ENCODE data around the gene UNG. TPM values are rescaled to one million over a fixed set of nuclear protein-coding genes. Genes with fewer than 3 reads are reported as not detected.

Gene UNG
- total RNA-seq, 6 experiments from 2014 or later, result 16.3 to 42.7 (median 21.2) TPM

DNA sequence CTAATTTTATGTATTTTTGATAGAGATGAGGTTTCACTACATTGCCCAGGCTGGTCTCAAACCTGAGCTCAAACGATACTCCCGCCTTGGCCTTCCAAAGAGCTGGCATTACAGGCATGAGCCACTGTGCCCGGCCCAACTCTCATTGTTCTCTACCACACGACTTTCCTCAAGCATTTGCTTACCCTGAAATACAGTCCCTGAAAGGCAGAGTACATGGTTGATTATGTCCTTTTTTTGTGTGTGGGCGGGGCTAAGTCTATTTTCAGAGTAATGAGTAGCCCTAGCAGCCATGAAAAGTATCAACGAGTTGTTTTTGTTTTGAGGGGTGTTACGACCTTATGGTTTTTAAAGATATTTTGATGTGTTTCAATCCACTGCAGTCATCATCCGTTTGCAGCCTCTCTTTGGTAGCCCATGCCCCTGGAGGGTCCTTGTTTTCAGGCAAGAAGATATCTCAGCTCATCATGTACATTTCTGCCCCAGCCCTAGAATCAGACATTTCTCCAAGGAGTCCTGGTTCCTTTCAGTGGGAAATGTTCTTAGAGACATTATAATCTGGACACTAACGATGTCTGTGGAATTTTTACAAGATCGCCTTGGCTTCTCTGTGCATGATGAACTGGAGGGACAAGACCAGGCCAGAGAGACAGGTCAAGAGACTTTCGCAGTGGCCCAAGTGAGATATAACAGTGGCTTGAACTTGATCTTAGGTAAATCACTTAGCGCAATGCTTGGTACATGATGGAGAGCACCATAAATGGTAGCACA, 27.7 kb downstream of the UNG start:
- Histone ChIP-seq H3K9me3 (no peaks in the 10 kb centered on the region), H3K4me1 (peaks cover 0 to 45% (median 19%) of the 10 kb centered on the region in 4 donors), H3K4me3 (no peak overlapping the region), H3K27me3 (no peaks in the 10 kb centered on the region), H3K27ac (no peak overlapping the region), H3K36me3 (no peaks in the 10 kb centered on the region)
- WGBS (ENCODE audit: insufficient coverage, low coverage, low lambda C conversion rate, missing lambda C conversion rate), result 87% methylated on average over 11 of the region's 12 CpGs
- intact Hi-C loops (cut with DNase I), result no loop called here
- DNase-seq (no peak), ATAC-seq (no peak)
- TF ChIP-seq, protein P1, sequence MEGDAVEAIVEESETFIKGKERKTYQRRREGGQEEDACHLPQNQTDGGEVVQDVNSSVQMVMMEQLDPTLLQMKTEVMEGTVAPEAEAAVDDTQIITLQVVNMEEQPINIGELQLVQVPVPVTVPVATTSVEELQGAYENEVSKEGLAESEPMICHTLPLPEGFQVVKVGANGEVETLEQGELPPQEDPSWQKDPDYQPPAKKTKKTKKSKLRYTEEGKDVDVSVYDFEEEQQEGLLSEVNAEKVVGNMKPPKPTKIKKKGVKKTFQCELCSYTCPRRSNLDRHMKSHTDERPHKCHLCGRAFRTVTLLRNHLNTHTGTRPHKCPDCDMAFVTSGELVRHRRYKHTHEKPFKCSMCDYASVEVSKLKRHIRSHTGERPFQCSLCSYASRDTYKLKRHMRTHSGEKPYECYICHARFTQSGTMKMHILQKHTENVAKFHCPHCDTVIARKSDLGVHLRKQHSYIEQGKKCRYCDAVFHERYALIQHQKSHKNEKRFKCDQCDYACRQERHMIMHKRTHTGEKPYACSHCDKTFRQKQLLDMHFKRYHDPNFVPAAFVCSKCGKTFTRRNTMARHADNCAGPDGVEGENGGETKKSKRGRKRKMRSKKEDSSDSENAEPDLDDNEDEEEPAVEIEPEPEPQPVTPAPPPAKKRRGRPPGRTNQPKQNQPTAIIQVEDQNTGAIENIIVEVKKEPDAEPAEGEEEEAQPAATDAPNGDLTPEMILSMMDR (IDR thresholded peaks at IDR 0.05), result no peak
- no peak for TF ChIP-seq POLR2A (IDR thresholded peaks at IDR 0.05)

DNA sequence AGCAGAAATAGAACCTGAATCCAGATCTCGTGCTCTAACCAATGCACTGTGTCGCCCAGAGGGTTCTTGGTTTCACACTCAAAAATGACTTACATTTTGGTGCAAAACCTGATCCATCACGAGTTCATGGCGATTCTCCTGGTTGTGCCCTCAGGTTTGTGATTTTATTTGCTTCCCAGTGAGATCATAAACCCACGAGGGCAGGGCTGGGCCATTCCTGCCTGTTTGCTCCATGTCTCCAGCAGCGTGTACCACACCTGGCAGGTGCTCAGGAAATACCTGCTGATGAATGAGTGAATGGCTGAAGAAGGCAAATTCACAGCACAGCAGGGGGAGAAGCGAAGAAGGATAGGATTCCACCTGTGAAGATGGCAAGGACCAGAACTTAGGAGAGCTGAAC, 28.4 kb downstream of the UNG start:
- ATAC-seq, result no peak

DNA sequence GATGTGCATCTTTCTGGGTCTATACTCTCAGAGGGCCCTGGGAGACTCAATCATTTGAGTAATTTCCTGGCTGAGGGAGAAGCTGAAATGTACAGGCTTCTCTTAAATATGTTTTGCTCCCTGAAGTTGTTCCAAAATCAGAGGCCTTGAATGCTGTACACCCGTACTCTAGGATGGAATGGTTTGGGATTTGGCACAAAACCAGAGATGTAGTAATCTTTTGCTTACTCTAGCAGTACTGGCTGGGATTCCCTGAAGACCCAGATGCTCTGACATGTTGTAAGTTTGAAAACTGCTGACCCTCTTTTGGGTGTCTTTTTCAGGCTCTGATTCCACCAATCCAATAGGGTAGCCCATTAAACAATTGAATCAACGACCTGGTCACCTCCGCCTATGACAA, 29.4 kb downstream of the UNG start:
- no peak for DNase-seq
- ATAC-seq, result peak; percentile 29 to 50 (median 41)
- 28% methylated on average over 3 of the region's 3 CpGs for WGBS (ENCODE audit: insufficient coverage, low coverage, low lambda C conversion rate, missing lambda C conversion rate)
- intact Hi-C loops (cut with DNase I), result no loop called here
- no peak overlapping the region for H3K4me3 ChIP-seq
- peaks cover 0 to 45% (median 19%) of the 10 kb centered on the region in 4 donors for H3K4me1 ChIP-seq
- no peak for TF ChIP-seq POLR2A (IDR thresholded peaks at IDR 0.05)
- TF ChIP-seq, protein P1 (IDR thresholded peaks at IDR 0.05), result no peak
- no peaks in the 10 kb centered on the region for H3K27me3 ChIP-seq
- peak overlapping the region in 1 of 3 donors; percentile 20 for H3K27ac ChIP-seq
- H3K9me3 ChIP-seq, result no peaks in the 10 kb centered on the region
- H3K36me3 ChIP-seq, result no peaks in the 10 kb centered on the region

More for the DNA sequence above, 28.4 kb downstream of the UNG start:
- intact Hi-C loops (cut with DNase I), result no loop called here
- Histone ChIP-seq H3K9me3 (no peaks in the 10 kb centered on the region), H3K4me1 (peaks cover 0 to 47% (median 22%) of the 10 kb centered on the region in 4 donors), H3K36me3 (no peaks in the 10 kb centered on the region), H3K27me3 (no peaks in the 10 kb centered on the region), H3K4me3 (no peak overlapping the region), H3K27ac (no peak overlapping the region)
- no peak for DNase-seq
- 78% methylated on average over 7 of the region's 7 CpGs for WGBS (ENCODE audit: insufficient coverage, low coverage, low lambda C conversion rate, missing lambda C conversion rate)
- TF ChIP-seq POLR2A (IDR thresholded peaks at IDR 0.05), result no peak
- TF ChIP-seq, protein P1 (IDR thresholded peaks at IDR 0.05), result no peak

DNA sequence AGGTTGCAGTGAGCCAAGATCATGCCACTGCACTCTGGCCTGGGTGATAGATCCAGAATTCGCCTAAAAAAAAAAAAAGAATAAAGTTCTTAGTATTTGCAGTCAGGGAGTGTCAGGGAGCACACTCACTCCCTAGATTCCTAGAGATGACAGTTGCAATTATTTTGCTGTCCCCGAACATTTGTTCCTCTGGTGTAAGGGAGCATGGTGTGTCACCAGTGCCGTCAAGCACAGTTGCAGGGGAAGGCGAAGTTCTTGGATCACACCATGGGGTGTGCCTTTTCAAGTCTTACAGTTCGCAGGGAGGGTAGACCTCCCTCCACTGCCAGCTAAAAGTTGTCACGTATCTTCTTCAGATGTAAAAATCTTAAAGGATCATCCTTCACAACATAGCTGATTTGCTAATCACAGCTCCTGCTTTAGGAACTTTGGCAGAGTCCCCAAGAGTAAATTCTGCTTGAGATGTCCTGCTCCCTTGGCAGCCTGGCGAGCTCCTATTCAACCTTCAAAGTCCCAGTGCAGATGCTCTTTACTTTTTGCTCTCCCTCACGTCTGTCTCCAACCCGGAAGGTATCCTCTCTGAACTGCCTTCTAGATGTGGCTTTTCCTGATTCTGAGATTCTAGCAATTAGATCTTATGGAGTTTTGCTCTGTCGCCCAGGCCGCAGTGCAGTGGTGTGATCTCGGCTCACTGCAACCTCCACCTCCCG, 30.3 kb downstream of the UNG start:
- intact Hi-C loops (cut with DNase I), result no loop called here
- Histone ChIP-seq H3K27ac (peak overlapping the region in 1 of 3 donors; percentile 87), H3K36me3 (no peaks in the 10 kb centered on the region), H3K27me3 (no peaks in the 10 kb centered on the region), H3K9me3 (no peaks in the 10 kb centered on the region), H3K4me1 (peaks cover 0 to 45% (median 19%) of the 10 kb centered on the region in 4 donors), H3K4me3 (no peak overlapping the region)
- DNase-seq (no peak), ATAC-seq (no peak)
- WGBS (ENCODE audit: insufficient coverage, low coverage, low lambda C conversion rate, missing lambda C conversion rate), result 74% methylated on average over 11 of the region's 13 CpGs
- TF ChIP-seq POLR2A (IDR thresholded peaks at IDR 0.05), result no peak
- TF ChIP-seq, protein P1 (IDR thresholded peaks at IDR 0.05), result no peak
